GM19452 (cell line): ENCODE results near the gene CMTM1.
"Not testable (repeated sequence)": the region's sequence is repeated elsewhere in the genome, so short reads cannot be mapped to it uniquely, and the experiment has no call there.

Experiments used
- ATAC-seq: cut with Tn5 transposase; IDR thresholded peaks from one replicate; pipeline ENCODE4 v1.9.1; 2021; ENCODE audit not compliant: unreplicated experiment

The CMTM1 gene

DNA sequence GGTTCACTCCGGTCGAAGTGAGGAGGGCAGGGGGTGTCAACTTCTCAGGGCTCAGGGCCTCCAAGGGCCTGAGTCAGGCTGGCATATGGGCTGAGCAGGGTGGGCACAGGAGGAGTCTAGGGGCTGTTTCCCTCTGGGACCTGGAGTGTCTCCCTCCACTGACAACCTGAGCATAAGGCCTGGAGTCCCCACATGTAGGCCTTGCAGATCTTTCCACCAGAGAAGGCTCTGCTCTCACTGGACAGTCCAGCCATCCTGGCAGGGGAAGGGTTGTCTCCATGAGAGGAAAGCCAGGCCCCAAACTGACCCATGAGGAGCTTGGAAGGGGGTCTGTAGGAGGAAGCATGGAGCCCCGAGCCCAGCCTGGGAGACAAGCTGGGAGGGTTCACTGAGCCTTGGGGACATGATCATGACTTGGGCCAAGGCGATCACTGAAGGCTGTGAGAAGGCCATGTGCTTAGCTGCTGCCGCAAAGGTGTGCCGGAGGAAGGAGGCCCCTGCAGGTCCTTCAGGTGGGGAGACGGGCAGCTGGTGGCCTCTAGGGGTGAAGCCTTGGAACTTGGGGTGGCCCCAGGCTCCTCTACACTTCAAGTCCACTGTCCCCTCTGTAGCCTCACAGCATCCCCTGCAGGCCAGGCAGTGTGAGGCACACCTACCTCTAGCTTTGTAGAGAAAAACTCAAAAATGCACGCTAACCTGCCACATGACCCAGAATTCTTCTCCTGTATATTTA is 22.9 kb downstream of the CMTM1 start:
- ATAC-seq, result no peak

DNA sequence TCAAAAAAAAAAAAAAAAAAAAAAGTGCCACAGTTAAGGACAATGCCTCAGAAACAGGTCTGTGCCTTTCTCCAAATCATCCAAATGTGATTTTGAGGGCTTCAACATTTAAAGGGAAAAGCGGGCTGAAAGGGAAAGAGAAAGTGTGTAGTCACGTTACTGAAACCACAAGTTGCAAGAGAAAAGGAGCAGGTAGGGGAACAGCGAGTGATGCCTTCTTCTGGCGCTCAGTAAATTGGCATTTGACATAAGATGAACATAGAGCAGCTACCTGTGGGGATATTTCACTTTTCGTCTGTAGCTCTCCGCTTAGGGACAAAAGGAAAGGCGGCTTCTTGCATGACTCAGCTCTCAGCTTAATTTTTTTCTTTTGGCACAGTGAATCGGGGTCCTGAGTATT is 24.1 kb downstream of the CMTM1 start:
- ATAC-seq, result no peak

DNA sequence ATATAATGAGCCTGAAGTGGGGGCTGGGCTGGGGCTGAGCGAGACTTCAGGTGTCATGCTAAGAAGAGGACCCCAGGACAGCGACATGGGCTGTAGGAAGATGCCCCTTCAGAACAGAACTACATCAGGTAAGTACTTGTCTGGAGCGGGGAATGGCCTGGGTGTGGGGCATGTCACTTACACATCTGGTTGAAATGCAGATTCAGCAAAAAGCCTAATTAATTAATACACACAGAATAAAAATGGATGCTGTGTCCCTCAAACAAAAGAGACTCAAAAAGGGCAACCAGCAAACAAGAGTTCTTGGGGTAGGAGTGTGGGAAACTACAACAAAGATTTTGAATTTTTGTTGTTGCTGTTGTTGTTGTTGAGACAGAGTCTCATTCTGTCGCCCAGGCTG is 24.8 kb downstream of the CMTM1 start:
- no peak for ATAC-seq

DNA sequence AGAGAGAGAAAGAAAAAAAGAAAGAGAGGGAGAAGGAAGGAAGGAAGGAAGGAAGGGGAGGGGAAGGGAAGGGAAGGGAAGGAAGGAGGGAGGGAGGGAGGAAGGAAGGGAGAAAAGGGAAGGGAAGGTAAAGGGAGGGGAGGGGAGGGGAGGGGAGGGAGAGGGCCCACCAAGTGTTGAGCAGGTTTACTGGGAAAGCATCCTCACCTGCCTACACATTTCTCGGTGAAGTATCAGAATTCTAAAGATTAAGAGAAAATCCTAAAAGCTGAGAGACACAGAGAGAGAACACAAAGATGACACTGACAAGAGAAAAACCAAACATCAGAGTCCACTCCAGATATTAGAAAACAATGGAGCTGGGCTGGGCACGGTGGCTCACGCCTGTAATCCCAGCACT is 26.0 kb downstream of the CMTM1 start:
- ATAC-seq, result no peak

DNA sequence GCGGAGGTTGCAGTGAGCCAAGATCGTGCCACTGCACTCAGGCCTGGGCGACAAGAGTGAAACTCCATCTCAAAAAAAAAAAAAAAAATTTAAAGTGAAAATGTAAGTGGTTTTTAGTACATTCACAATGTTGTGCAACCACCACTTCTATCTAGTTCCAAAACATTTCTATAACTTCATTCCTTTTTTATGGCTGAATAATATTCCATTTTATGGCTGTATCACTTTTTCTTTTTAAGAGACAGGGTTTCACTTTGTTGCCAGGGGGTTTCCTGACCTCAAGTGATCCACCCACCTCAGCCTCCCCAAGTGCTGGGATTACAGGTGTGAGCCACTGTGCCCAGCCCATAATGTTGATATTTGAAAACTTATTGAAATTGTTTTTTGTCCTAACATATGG is 26.6 kb downstream of the CMTM1 start:
- no peak for ATAC-seq

DNA sequence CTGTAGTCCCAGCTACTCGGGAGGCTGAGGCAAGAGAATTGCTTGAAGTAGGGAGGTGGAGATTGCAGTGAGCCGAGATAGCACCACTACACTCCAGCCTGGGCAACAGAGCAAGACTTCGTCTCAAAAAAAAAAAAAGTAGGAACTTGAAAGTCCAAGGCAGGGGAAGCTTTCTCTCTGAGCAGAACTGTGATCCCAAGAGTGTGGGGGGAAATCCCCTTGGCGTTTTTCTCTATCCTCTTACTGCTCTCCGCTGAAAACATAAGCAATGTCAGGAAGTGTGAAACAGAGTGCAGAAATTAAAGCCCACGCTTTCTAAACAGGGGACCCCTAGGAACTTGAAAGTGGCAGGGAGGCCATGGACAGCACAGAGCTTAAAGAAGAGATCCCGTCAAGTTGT is 28.5 kb downstream of the CMTM1 start:
- no peak for ATAC-seq

DNA sequence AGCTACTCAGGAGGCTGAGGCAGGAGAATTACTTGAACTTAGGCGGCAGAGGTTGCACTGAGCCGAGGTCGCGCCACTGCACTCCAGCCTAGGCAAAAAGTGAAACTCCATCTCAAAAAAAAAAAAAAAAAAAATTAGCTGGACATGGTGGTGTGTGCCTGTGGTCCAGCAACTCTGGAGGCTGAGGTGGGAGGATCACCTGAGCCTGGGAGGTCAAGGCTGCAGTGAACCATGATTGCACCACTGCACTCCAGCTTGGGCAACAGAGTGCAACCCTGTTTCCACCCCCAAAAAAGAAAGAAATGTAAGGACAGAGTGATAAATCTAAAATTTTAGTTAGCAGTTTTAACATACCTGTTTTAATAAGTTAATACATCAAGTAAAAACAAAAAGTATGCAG is 30.3 kb downstream of the CMTM1 start:
- not testable (repeated sequence) for ATAC-seq

DNA sequence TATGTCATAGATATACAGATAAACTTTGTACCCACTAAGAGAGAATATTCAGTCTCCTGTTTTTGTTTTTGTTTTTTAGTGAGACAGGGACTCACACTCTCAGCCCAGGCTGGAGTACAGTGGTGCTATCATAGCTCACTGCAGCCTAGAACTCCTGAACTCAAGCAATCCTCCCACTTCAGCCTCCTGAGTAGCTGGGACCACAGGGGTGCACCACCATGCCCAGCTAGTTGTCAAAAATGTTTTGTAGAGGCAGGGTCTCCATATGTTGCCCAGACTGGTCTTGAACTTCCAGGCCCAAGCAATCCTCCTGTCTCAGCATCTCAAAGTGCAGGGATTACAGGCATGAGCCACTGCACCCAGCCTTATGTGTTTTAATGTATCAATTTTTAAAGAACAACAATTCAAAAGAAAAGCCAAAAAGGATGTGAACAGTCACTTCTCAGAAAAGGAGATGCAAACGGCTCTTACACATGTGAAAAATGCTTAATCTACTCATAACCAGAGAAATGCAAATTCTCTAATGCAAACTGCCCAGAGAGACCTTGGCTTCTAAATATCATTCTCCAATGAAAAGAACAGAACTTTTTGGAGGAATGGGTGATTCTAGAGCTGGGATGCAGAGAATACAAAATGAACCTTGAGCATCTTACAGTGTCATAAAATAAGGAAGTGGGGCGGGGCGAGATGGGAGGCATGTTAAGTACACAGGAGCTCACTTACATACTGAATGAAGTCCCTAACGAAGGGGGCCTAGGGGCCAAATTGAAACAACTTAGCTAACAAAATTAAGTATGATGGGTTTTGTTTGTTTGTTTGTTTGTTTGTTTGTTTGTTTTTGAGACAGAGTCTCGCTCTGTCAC is 31.0 kb downstream of the CMTM1 start:
- no peak for ATAC-seq

DNA sequence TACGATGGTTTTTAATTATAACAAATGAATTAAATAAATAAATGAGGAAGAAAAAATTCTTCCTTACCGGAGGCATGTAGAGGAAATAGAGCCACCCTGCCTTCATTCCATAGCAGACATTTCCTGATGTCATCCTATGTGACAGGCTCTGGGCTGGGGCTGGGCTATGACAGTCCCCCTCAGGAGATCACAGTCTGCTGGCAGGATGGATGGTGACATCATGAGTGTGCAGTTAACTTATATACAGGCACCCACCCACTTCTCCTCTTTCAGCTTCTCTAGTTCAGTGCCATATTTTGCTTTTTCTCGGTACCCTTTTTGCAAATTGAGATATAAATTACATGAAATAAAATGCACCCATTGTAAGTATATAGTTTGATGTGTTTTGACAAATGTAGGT is 31.9 kb downstream of the CMTM1 start:
- no peak for ATAC-seq

DNA sequence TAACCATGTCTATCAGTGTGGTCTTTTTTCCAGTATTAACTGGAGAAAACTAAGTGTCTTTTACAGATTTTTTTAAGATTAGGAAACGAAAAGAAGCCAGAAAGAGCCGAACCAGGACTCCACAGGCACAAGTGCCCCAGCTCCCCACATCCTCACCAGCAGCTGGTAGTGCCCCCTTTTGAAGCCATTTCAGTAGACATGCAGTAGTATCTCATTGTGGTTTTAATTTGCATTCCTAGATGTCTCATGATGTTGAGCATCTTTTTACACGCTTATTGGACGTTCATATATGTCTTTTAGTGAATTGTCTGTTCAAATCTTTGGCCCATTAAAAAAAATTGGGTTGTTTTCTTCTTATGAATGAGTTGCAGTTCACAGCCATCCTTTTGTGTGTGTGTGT is 33.5 kb downstream of the CMTM1 start:
- ATAC-seq, result no peak

DNA sequence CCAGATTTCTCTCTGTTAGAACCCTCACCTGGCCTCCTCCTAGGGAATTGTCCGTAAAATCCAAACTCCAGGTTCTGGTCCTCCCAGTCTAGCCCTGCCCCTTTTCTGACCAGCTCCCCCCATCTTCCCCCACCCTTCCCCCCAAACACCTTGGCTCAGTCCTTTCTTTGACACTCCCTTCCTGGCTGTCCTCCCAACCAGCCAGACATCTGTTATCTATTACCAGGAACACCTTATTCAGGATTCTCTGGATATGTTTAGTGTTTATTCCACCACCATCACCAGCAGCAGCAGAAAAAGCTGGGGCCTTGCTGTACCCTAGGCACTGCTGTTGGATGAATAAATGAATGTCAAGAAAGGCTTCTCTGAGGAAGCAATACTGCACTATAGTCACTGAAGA is 34.2 kb downstream of the CMTM1 start:
- no peak for ATAC-seq

DNA sequence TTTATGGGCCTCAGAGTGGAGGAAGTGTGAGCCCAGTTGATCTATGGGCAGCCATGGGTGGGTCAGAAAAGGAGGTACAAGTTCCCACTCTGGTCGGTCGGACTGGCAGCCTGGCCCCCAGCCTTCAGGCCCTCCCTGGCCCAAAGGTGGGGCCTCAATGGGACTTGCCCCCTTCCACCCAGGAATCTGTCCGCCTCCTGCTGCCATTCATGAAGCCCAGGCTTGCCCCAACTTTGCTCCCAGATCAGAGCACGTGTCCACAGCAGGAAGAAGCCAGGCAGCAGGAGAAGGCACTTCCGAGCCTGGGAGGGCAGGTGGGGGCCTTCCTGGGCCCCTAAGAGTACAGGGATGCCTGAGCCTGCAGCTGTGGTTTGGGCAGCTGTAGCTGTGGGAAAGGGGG is 35.2 kb downstream of the CMTM1 start:
- no peak for ATAC-seq

DNA sequence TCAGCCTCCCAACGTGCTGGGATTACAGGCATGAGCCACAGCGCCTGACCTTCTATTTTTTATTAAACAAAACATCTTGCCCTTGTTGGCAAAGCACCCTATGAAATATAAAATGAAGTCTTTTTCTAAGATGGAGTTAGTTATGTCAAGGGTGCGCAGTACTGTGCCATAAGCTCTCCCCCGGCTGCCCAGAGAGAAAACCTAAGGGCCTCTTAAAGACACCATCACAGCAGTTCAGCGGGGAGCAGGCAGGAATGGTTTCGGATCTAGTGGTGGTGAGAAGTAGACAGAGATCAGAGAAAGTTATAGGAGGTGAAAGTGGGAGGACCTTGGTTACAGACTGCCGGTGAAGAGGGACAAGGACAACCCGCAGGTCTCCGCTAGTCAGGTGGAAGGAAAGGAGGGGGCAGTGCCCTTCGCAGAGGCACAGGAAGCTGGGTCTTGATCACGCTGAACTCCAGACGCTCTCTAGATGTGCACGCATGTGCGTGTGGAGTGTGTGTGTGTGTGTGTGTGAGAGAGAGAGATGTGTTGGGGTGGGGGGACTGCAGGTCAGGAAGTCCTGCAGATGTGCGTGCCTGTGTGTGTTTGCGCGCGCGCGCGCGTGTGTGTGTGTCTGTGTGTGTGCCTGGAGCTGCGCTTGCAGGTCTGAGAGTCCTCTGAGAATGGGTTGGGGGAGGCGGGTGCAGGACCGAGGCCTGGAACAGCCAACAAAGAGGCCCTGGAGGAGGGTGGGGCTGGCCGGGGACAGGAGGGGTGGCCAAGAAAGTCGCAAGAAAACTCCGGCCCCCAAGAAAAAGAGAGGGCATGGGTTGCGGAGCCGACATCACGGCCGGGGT is 37.5 kb downstream of the CMTM1 start:
- no peak for ATAC-seq

DNA sequence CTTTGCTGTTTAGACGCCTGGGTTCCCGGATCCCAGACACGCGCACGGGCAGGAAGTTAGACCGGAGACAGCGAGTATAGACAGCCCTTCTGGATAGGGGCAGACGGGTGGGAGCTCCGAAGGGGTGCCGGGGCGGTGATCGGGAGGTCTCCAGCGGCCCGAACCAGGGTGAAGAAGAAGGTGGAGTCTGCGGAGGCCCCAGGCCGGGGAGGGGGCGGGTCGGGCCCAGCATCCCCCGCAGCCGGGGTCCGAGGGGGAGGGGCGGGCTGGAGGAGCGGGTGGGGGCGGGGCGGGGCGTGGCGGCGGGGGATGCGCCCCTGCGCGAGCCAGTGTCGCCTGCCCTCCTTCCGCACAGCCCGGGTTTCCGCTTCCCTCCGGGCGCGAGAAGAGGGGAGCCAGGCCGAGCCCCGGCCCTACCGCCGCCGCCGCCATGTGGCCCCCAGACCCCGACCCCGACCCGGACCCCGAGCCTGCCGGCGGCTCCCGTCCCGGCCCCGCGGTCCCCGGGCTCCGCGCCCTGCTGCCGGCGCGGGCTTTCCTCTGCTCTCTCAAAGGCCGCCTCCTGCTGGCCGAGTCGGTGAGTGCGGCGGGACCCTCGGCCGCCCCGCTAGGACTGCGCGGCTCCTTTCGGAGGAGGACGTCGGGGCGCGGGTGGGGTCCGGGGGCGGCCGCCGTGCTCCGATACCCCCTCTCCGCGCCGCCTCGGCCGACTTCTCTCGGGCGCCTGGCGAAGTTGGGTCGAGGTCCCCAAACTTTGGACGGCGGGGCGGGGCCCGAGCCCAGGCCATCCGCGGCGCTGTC is 38.3 kb downstream of the CMTM1 start, which contains the start of gene CMTM3:
CMTM3 (plus strand) TSS at position 329 of the 801 bp plus-strand sequence; CDS start at position 431, 102 bp downstream.
- peak; percentile 56 for ATAC-seq

DNA sequence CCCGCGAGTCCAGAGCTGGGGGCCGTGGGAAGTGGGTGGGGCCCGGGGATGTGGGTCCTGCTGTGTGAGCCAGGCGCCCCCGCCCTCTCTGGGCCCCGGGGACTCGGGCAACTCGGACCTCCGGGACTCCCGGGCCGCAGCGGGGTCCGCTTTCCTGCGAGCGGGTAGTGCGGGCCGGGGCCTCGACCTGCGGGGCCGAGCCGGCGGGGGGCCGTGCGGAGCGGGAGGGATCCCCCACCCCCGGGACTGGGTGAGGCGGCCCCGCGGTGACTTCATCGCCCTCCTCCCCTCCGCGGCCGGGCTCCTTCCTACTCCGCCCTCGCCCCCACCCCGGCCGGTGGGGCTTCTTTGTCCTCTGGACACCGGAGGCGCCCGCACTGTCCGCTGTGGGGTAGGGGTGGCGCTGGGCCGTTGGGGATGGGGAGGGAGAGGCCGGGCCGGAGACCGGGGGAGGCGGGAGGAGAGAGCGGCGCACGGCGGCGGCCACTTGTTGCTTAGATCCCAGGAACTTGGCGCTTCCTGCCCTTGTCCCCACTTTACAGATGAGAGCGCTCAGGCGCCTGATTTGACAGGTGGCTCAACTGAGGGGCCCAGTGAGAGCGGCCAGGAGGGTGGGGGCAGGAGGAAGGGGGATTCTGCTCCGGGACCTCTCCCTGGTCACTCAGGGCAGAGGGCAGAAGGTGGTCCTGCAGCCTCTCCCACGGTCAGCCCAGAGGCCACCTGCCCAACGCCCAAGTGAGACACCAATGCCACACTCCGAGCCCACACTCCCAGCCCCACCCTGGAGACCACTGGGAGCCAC is 39.1 kb downstream of the CMTM1 start:
- ATAC-seq, result peak; percentile 3

DNA sequence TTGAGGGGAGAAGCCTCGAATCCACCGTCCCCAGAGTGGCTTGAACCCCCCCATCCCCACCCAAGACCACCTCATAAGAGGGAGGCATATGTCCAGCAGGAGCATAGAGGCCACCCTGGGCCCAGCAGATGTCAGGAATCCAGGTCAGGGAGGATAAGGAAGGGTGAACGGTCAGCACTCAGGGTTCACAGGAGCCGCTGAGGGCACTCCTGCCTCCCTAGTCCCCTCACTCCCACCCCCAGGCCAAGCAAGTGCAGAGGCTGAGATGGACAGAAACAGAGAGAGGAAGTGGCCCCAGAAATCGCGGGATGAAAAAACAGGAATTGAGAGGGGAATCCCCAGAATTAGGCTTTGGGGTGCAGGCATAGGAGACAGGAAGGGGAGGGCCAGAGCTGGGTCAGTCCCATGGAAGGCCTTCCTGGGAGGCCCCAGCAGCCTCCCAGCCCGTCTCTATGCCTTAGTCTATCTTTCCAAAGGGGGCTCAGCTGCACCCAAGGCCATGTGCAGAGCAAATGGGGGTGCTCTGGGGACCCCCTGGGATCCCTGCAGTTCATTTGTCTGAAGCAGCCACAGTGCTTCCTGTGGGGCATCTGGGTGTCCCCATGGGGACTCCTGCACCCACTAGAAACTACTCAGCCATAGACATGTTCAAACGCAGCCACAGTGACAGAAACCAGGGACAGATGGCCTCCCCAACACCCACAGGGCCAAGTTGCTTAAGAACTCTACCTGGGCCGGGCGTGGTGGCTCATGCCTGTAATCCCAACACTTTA is 39.9 kb downstream of the CMTM1 start:
- ATAC-seq, result peak; percentile 52

DNA sequence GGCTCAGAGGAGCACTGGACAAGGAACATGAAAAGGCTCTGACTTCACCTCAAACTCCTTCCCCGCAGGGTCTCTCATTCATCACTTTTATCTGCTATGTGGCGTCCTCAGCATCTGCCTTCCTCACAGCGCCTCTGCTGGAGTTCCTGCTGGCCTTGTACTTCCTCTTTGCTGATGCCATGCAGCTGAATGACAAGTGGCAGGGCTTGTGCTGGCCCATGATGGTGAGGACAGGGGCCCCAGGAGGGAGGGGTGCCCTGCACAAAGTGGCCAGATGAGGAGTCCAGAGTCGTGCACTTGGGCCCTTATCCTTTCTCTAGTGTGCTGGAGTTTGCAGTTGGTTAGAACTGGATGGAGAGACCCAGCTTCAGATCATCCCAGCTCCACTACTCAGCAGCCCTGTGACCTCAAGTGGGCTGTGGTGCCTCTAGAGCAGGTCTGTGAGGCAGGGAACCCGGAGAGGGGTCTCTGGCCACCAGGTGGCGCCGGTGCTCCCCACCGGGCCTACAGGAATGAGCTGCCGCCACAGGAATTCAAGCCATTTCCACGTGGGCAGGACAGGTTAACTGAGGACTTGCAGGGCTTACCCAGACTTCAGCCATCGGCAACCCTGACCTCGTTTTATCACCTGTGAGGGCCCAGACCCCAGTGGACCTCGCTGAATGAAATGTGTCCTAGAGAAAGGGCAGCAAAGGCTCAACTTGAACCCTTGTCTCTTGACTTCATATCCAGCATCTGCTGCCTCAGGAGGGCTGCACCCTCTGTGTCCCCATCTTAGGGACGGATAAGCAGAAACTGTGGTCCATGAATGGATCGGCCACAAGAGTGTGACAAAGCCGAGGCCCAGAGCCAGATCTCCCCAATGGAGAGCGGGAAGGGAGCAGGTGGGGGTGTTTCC is 42.3 kb downstream of the CMTM1 start:
- ATAC-seq, result peak; percentile 39

DNA sequence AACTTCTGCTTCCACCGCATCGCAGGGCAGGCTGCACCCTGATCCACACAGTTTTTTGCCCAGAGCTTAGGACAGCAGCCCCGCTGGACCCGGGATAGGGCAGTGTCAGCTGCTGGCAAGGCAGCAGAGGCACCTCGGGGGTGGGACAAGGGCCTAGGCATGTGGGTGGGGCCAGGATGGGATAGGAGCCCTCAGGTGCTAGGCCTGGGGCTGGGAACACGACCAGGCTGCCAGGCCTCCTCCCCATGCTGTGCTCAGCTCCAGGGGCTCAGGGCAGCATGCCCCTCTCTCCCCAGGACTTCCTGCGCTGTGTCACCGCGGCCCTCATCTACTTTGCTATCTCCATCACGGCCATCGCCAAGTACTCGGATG is 42.9 kb downstream of the CMTM1 start:
- ATAC-seq, result no peak
